GM19468 (cell line): Measurements from ENCODE around the gene DPP6.

ENCODE experiments used
- ATAC-seq: cut with Tn5 transposase; IDR thresholded peaks from one replicate; pipeline ENCODE4 v1.9.1; 2021; ENCODE audit warnings: mild to moderate bottlenecking, moderate library complexity, moderate number of reproducible peaks; ENCODE audit not compliant: unreplicated experiment; ENCODE audit errors: extremely low read depth

Gene DPP6

DNA sequence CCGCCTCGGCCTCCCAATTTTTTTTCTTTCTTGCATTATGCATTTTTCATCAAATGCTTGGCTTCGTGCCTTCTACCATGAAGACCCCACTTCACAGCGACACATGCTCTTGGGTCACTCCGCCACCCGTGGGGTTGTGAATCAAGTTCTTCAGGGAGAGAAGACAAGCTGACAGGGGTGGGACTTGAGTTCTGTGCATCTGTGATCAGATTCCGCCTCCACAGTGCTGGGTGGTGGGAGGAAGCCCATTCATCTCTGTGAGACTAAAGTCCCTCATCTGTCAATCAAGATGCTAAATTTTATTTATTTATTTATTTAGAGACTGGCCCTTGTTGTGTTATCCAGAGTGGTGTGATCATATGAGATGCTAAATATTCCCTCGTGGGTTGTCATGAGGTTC, 333.0 kb downstream of the DPP6 start:
- no peak for ATAC-seq

DNA sequence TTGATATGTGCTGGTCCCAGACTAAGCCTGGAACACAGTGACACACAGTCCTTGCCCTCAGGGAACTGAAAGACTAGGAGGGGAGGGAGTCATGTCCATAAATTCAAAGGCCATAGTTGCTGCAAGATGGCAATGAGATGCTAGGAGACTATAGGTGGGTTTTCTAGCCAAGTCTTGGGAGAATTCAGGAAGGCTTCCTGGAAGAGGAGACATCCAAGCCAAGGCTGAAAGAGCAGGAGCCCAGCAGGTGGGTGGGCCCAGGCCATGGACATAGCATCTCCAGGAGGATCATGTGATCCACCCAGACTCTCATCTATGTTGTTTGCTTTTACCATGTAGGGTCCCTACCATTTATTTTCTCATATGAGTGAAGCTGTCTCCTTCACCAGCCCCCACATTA, 335.1 kb downstream of the DPP6 start:
- no peak for ATAC-seq

DNA sequence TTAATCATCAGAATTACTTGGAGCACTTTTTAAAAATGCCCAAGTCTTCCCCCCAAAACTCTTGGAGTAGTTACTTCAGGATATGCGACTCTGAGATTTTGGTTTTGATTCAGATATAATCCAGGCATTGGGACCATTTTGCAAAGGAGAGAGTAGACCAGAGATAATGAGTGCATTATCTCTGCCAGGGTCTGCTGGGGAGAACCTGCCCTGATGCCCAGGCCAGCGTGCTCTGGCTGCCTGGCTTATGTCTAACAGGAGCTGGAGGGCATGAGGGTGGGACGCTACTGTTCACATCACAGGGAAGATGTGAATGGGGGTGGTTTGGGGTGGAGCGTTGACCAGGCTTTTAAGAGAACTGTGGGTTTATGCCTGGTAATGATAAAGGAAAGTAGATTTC, 336.2 kb downstream of the DPP6 start:
- no peak for ATAC-seq

DNA sequence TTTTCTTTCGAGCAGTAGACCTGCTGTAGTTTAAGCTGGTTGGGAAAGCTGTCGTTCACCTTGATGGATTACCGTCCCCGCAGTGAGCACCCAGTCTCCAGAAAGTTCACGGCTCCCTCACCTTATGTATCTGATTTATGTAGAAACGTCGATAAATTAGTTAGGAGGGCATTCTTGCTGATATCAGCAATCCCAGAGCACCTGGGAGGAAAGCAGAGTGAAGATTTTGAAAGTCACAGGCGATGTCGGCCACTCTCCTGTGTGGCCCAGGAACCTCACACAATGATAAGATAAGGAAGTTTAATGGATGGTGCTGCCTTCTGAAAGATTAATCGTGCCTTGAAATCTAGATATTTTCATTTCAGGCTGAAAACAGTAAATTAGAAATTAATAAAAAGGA, 336.8 kb downstream of the DPP6 start:
- ATAC-seq, result no peak

DNA sequence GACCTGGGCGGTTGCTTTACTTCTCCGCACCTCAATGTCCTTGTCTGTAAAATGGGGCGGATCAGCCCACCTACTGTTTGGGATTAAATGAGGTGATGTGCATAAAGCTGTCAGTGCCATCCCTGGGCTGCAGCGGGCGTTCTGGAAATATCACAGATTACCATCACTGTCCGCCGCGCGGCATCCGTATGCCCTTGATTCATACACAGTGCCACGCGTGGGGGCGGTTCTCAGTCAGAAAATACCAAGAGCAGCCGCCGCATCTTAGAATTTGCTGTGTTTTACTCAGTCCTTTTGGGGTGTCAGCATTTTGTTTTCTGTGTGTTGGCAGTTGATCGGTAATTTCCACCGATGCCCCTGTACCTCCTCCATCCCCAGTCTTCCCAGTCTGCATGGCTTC, 338.8 kb downstream of the DPP6 start:
- ATAC-seq, result no peak

DNA sequence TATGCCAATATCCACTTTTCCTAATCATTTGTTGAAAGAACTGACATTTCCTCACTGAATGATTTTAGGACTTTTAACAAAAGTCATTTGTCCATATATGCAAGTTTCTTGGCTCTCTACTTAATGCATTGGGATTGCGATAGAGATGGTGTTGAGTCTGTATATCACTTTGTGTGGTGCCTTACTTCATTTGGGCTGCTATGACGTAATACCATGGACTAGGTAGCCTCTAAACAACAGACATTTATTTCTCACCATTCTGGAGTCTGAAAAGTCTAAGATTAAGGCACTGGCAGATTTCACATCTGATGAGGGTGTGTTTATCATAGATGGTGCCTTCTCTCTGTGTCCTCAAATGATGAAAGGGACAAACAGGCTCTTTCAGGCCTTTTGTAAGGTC, 342.6 kb downstream of the DPP6 start:
- ATAC-seq, result no peak

DNA sequence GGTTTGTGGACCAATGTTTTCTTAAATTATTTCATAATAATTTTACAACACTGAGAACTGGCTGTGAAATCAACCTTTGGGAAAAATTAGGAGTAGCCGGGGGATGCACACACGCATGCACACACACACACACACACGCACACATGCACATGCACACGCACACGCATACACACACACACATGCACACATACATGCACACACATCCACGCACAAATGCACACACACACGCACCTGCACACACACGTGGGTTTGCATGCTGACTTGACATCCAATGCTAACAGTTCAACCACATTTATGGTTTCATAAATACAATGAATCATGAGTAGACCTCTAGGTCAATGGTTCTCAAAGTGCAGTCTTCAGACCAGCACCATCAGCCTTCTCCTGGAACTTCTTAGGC, 354.1 kb downstream of the DPP6 start:
- ATAC-seq, result no peak

DNA sequence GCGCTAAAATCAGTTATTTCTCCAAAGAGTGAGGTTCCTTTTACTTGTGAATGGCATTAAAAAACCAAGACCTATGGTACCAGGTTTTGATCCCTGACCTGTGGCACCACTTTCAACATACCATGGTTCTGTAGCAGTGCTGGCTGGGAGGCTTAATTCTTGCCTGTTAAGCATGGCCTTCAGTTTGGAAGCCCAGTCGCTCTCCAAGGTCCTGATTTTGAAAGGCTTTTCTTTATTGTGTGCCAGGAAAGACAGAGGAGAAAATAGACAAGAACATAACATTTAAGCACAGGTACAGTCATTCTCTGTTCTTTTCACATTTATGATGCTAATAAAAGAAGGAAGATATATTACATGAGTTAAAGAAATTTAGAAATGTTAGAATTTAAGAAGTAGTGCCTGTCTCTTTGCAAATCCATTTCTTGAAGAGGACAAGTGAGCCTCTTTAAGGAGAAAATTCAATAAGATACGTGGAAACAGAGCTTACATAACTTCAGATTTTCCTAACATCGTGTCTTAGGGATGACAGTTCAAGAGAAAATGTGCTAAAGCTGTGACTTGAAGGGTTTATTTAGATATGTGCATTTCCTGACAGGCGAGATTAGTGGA, 357.6 kb downstream of the DPP6 start:
- ATAC-seq, result no peak

DNA sequence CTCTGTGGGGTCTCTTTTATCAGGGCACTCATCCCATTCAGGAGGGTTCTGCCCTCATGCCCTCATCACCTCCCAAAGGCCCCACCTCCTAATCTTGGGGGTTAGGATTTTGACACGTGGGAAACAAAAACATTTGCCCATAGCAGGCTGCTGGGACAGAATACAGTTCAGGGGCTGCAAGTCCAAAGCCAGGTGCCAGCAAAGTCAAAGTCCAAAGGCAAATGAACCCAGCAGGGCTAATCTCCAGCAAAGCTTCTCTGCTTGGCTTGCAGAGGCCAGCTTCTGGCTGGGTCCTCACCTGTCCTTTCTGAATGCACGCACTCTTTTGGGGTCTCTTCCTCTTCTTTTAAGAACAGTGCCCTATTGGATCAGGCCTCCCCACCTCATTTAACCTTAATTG, 359.9 kb downstream of the DPP6 start:
- no peak for ATAC-seq

DNA sequence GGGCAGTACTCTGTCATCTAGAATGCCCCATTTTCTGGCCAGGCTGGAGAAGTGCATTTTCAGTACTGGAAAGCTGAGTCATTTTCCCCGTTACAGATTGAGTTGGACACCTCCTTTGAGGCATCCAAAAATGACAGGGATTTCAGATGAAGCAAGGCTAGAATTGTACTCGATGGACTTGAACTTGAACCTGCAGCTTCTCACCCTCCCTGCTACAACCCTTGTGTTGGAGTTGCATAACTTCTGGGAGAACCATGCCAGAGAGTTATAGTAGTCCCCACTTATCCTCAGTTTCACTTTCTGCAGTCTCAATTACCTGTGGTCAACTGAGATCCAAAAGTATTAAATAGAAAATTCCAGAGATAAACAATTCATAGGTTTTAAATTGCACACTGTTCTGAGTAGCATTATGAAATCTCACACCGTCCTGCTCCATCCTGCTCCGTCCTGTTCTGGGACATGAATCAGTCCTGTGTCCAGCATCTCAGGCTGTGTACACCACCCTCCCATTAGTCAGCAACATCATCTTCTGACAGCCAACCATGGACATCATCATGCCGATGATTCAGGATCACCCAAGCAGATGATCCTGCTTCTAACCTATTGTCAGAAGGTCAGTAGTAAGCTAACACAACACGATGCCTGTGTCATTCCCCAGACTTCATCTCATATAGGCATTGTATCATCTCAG, 363.7 kb downstream of the DPP6 start:
- ATAC-seq, result no peak

DNA sequence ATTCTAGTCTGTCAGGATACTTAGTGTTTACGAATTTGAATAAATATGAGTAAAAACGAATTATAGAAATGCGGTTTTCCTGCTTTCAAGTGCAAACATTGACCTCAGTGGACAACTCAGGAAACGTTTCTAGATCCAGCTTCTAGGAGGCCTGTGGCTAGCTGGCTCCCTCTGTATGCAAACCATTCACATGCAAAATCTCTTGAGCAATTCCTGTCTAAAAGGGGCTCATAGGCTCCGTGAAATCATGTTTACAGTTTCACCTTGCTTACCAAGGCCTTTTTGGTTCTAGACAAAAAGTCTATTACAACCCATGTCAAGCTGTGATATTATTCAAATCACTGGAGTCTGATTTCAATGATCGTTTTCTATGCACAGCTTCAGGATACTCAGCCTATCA, 364.5 kb downstream of the DPP6 start:
- ATAC-seq, result no peak

DNA sequence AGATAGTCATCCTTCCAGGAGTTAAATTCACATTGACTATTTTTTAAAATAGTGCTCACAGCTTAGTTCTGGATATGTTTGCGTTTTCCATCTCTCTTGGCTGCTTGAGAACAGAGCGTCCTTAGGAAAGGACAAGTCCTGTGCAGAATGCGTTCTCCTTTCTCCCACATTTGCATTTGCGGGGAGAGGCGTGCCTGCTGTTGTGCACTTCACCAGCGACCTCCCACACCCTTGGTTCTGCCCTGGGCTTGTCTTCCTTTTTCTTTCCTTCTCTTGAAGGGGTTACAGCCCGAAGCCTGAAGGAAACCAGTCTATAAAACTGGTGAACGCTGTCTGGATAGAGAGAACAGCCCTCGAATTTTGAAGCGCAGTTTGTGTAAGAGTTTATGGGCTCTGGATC, 367.1 kb downstream of the DPP6 start:
- ATAC-seq, result no peak

DNA sequence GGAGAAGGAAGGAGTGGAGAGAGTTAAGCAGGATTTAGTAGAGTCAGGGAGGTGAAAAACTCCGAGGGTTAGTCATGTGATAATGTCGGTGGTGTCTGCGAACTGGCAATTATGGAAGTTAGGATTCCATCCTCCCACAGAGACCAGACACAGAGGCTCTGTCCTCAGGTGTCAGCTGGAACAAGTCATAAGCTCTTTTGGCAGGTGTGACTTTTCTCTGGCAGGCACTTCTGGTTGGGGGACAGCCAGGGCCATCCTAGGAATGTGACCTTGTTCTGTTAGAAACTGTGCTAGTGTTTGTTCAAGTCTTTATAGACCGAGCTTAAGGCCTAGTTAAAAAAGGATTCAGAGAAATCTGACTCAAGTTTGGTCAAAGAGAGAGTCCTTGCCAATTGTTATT, 371.0 kb downstream of the DPP6 start:
- ATAC-seq, result no peak

DNA sequence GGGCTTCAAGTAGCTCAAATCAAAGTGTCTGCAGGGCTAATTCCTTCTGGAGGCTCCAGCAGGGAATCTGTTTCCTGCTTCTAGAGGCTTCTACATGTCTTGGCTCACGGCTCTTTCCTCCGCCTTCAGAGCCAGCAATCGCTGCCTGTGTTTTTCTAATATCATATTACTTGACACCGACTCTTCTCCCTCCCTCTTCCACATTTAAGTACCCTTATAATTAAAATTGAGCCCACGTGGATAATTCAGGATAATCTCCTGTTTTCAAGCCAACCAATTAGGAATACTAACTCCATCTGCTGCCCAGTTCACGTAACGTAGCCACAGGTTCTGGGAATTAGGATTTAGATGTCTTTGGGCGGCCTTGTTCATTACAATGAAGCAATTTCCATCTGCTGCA, 372.2 kb downstream of the DPP6 start:
- no peak for ATAC-seq

DNA sequence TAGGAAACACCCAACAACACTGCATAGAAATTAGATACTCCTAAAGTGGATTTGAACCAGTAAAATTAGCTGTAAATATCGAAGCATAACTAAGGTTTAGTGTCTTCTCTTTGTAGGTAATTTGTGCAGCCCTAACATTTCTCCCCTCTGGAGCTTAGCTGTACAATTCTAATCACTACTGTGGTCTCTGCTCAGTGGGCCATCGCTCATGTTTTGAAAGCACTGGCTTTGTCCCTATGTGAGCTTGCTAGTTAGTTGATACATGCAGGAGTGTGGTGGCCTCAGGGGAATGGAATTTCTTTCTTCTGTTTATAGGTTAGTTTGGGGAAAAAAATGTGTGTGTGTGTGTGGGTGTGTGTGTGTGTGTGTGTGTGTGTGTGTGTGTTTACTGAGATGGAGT, 373.1 kb downstream of the DPP6 start:
- ATAC-seq, result no peak

DNA sequence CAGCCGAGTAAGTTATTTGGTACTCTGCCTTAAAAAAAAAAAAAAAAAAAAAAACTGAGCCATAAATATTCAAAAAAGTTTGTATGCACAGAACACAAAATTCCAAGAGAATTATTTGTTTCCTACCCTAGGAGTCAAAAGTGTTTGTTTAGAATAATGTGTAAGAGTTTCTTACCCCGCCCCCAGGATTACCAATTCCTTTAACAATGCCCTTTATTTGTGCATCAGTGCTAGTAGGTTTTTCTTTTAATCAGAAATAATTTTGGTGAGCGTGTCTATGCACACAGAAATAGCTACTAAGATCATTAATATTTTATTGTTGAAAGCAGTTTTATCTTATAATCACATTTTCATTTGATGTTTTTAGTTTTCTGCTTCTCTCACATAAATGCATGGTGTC, 374.6 kb downstream of the DPP6 start:
- no peak for ATAC-seq

DNA sequence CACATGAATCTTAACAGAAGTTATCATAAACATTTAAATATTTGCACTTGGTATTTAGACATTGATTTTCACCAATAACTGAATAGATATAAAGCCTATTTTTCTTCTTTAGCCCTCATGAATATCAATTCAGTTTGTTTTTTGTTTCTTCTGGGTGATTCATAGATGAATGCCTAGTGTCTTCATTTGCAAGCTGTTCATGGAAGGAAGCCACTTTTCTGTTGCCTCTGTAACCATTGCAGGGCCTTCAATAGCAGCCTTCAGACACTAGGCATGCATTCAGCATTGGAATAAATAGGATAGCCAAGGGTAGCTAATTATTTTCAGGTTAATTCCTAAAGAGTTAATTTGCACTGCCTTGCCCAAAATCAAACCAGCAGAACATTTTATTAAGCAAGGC, 375.3 kb downstream of the DPP6 start:
- no peak for ATAC-seq

DNA sequence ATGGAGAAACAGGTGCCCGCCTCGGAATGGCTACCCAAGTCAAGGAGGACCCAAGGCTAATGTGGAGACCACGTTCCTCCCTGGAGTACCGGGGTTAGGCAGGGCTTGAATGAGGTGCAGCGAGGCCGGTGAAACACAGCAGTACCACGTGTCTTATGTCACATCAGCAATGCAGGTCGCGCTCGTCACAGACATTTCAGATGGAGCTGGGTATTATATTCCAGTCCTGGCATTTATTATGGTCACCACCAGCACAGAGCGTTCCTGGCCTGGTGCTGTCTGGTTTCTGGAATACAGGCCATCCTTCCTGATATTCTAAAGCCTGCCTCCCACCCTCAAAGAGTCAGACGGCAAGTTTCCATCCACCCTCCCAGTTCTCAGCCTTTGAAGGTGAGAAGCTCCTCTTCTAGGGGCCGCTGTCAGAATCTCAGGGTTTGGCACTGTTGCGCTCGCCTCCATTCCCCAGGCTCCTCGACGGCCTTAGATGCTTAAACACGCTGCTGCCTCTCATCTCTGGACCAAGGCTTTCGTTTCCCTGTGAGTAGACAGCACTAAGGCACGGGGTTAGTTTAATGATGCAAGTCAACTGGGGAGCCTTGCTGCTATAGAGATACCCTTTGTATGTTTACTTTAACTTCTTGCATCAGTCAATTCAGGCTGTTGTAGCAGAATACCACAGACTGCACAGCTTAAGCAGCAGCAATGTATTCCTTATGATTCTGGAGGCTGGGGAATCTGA, 377.6 kb downstream of the DPP6 start:
- no peak for ATAC-seq

DNA sequence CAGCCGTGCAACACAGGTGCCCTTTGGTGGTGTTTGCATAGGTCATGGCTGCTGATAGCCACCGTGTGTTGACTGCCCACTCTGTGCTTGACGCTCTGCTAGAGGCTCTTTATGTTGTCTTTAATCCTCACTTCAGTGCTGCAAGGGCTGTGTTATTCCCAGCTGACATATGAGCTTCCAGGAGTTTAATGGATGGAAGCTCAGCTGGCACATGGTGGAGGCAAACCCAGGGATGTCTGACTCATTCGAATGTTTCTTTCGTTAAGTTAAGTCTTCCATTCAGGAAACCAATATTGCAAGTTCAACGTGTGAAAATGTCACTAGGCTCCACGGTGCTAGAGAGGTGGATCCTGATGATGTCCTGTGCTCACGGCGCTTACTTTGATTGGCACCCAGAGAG, 378.4 kb downstream of the DPP6 start:
- no peak for ATAC-seq

DNA sequence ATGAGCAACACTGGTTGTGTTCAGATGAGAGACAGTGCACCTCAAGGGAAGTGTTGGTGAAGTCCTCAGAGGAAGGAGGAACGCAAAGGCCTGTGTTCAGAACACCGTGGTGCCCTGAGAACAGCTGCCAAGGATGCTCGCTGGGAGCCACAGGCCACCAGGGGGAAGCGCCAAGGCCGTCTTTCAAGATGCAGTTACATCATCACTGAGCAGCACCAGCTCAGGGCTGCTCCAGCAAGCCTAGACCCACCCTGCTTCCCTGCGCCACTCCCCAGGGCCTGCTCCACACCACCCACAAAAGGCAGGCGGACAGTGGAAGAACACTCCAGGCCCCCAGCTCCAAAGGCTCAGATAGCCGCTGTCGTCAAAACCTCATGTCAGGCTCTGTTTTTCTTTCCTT, 378.8 kb downstream of the DPP6 start:
- ATAC-seq, result no peak

DNA sequence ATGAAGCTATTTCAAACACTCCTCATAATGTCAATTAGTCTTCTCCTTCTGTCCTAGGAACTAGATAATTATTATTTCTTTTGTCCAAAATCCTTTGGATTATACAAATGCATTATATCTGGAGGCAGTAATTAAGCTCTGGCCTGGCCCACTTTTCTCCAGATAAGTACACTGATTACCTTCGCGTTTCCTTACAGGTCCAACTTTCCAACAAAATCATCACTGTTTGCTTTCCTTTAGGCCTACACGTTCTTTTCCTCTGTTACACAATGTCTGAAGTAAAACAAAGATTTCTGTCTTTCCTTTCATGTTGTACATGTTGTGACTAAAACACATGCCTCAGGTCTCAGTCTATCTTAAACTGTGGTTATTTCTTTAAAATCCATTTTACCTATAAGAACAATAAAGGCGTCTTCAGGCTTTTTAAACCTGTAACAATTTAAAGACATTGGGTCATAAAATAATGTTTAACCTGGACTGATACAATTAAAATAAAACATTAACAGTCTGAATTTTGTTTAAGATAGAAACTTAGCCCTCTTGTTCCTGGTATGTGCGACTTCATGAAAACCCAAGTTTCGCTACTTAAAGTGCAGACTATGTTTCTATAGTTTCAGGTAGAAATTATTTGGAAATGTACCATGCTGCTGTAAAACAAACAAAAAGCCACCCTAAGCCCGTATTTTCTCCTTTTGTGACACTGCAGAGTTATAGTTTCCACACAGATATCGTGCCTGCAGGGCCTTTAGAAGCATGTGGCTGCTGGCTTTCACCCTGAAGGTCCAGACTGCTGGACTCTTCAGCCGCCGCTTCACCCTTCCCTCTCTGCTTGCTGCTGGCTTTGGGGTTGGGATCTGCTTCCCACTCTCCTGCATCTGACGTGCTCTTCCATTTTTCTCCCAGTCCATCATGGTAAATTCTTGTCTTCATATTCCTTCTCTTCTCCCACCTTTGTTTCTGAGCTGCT, 381.7 kb downstream of the DPP6 start:
- no peak for ATAC-seq
